ENCODE data around the gene SMPDL3A.

SMPDL3A gene

GRCh38 chr6:122778302-122778701 lies 10.8 kb upstream of the SMPDL3A start:
- no peak overlapping the region for H3K9ac ChIP-seq (ENCODE audit: low read depth, low read length)
- peaks cover 19% of the 10 kb centered on the region for H3K27me3 ChIP-seq (ENCODE audit: insufficient read depth, low read length, poor library complexity)
- H3K9me3 ChIP-seq (ENCODE audit: insufficient read depth, low read length, severe bottlenecking): no peaks in the 10 kb centered on the region
- no peaks in the 10 kb centered on the region for H3K4me1 ChIP-seq (ENCODE audit: insufficient read depth, low read length)
- no peak for TF ChIP-seq EZH2 (IDR thresholded peaks at IDR 0.05; ENCODE audit: borderline replicate concordance, low read depth, low read length, severe bottlenecking)
- no peak for TF ChIP-seq CTCF (IDR thresholded peaks at IDR 0.05; ENCODE audit: borderline replicate concordance, extremely low read depth, low read length, poor library complexity, severe bottlenecking)
- H3K27ac ChIP-seq (ENCODE audit: low read length): no peak overlapping the region
- no peak for ATAC-seq (ENCODE audit: insufficient read depth, low read depth)
- H2AFZ ChIP-seq (ENCODE audit: low read depth, low read length): no peak overlapping the region
- H3K79me2 ChIP-seq (ENCODE audit: insufficient read depth, low read length): no peaks in the 10 kb centered on the region
- no peak overlapping the region for H3K4me2 ChIP-seq (ENCODE audit: insufficient read depth, low read length)
- H4K20me1 ChIP-seq (ENCODE audit: insufficient read depth, low read length): no peaks in the 10 kb centered on the region
- no peak for DNase-seq
- no peak overlapping the region for H3K4me3 ChIP-seq (ENCODE audit: low read depth in 1 of 2, low read length in 2 of 2)
- H3K36me3 ChIP-seq (ENCODE audit: insufficient read depth, low read length): no peaks in the 10 kb centered on the region

- Histone ChIP-seq H4K20me1 (ENCODE audit: insufficient read depth, low read length) (no peaks in the 10 kb centered on the region), H3K4me2 (ENCODE audit: insufficient read depth, low read length) (no peak overlapping the region), H3K4me3 (ENCODE audit: low read depth in 1 of 2, low read length in 2 of 2) (no peak overlapping the region), H3K9me3 (ENCODE audit: insufficient read depth, low read length, severe bottlenecking) (no peaks in the 10 kb centered on the region), H3K79me2 (ENCODE audit: insufficient read depth, low read length) (no peaks in the 10 kb centered on the region), H3K9ac (ENCODE audit: low read depth, low read length) (no peak overlapping the region), H3K27ac (ENCODE audit: low read length) (no peak overlapping the region), H3K4me1 (ENCODE audit: insufficient read depth, low read length) (no peaks in the 10 kb centered on the region), H3K27me3 (ENCODE audit: insufficient read depth, low read length, poor library complexity) (peaks cover 19% of the 10 kb centered on the region), H2AFZ (ENCODE audit: low read depth, low read length) (no peak overlapping the region), H3K36me3 (ENCODE audit: insufficient read depth, low read length) (no peaks in the 10 kb centered on the region)
- ATAC-seq (ENCODE audit: insufficient read depth, low read depth) (no peak), DNase-seq (no peak)
- TF ChIP-seq CTCF (IDR thresholded peaks at IDR 0.05; ENCODE audit: borderline replicate concordance, extremely low read depth, low read length, poor library complexity, severe bottlenecking) (no peak), EZH2 (IDR thresholded peaks at IDR 0.05; ENCODE audit: borderline replicate concordance, low read depth, low read length, severe bottlenecking) (no peak)
Measured at GRCh38 chr6:122778985-122779661, 9.9 kb upstream of the SMPDL3A start.

- no peaks in the 10 kb centered on the region for H3K9me3 ChIP-seq (ENCODE audit: insufficient read depth, low read length, severe bottlenecking)
- H3K79me2 ChIP-seq (ENCODE audit: insufficient read depth, low read length): no peaks in the 10 kb centered on the region
- H3K4me1 ChIP-seq (ENCODE audit: insufficient read depth, low read length): no peaks in the 10 kb centered on the region
- H2AFZ ChIP-seq (ENCODE audit: low read depth, low read length): no peak within 1 kb of the TSS
- no peaks in the 10 kb centered on the region for H4K20me1 ChIP-seq (ENCODE audit: insufficient read depth, low read length)
- H3K4me2 ChIP-seq (ENCODE audit: insufficient read depth, low read length): no peak within 1 kb of the TSS
- DNase-seq (no peak), ATAC-seq (ENCODE audit: insufficient read depth, low read depth) (no peak)
- H3K9ac ChIP-seq (ENCODE audit: low read depth, low read length): no peak within 1 kb of the TSS
- TF ChIP-seq CTCF (IDR thresholded peaks at IDR 0.05; ENCODE audit: borderline replicate concordance, extremely low read depth, low read length, poor library complexity, severe bottlenecking) (no peak), EZH2 (IDR thresholded peaks at IDR 0.05; ENCODE audit: borderline replicate concordance, low read depth, low read length, severe bottlenecking) (no peak)
- no peak within 1 kb of the TSS for H3K27ac ChIP-seq (ENCODE audit: low read length)
- H3K36me3 ChIP-seq (ENCODE audit: insufficient read depth, low read length): no peaks in the 10 kb centered on the region
- peaks cover 19% of the 10 kb centered on the region for H3K27me3 ChIP-seq (ENCODE audit: insufficient read depth, low read length, poor library complexity)
- H3K4me3 ChIP-seq (ENCODE audit: low read depth in 1 of 2, low read length in 2 of 2): no peak within 1 kb of the TSS
Measured at GRCh38 chr6:122779667-122780066, 9.4 kb upstream of the SMPDL3A start, which contains the start of gene FABP7. FABP7 (plus strand) TSS chr6:122779716; CDS start chr6:122779795, 79 bp downstream.

Data from DND-41 (cell line).